Nephron (organoid): ENCODE results near the gene TMEM43.

Experiments used
- H3K27ac Mint-ChIP-seq, 3 experiments: 2 replicates each; pipeline ENCODE4 v1.8.0; 2020; ENCODE audit warnings: mixed read lengths in 3 of 3, mild to moderate bottlenecking in 2 of 3, moderate library complexity in 1 of 3
- H3K27me3 Mint-ChIP-seq: 2 replicates; pipeline ENCODE4 v1.8.0; 2021; ENCODE audit warnings: low read depth, mild to moderate bottlenecking, moderate library complexity, mixed read lengths
- H3K36me3 Mint-ChIP-seq: 2 replicates; pipeline ENCODE4 v1.8.0; 2020; ENCODE audit warnings: low read depth, mixed read lengths
- H3K4me1 Mint-ChIP-seq: 2 replicates; pipeline ENCODE4 v1.8.0; 2020; ENCODE audit warnings: mixed read lengths
- H3K4me3 Mint-ChIP-seq, 3 experiments: 2 replicates each; pipeline ENCODE4 v1.8.0; 2020; ENCODE audit warnings: mild to moderate bottlenecking in 3 of 3, mixed read lengths in 3 of 3, moderate library complexity in 2 of 3
- H3K9me3 Mint-ChIP-seq: 2 replicates; pipeline ENCODE4 v1.8.0; 2020; ENCODE audit warnings: mixed read lengths
- TF ChIP-seq, protein P1 (sequence below), 3 experiments: fragments of 200-600 bp; sonication (generic); IDR thresholded peaks; one replicate each; pipeline ENCODE4 v1.5.0; 2021; ENCODE audit warnings: antibody characterized with exemption in 3 of 3; ENCODE audit not compliant: unreplicated experiment in 3 of 3

TMEM43 gene

GRCh38 chr3:14150491-14151230 is 25.8 kb downstream of the TMEM43 start:
- Mint-ChIP-seq H3K4me1 (peaks cover 5% of the 10 kb centered on the region), H3K27ac (no peak overlapping the region)
- TF ChIP-seq, protein P1, sequence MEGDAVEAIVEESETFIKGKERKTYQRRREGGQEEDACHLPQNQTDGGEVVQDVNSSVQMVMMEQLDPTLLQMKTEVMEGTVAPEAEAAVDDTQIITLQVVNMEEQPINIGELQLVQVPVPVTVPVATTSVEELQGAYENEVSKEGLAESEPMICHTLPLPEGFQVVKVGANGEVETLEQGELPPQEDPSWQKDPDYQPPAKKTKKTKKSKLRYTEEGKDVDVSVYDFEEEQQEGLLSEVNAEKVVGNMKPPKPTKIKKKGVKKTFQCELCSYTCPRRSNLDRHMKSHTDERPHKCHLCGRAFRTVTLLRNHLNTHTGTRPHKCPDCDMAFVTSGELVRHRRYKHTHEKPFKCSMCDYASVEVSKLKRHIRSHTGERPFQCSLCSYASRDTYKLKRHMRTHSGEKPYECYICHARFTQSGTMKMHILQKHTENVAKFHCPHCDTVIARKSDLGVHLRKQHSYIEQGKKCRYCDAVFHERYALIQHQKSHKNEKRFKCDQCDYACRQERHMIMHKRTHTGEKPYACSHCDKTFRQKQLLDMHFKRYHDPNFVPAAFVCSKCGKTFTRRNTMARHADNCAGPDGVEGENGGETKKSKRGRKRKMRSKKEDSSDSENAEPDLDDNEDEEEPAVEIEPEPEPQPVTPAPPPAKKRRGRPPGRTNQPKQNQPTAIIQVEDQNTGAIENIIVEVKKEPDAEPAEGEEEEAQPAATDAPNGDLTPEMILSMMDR (IDR thresholded peaks at IDR 0.05; ENCODE audit: unreplicated experiment in 3 of 3), result no peak

GRCh38 chr3:14151471-14152083 is 26.7 kb downstream of the TMEM43 start:
- Mint-ChIP-seq H3K36me3 (peaks cover 55% of the 10 kb centered on the region), H3K9me3 (no peaks in the 10 kb centered on the region)

More at GRCh38 chr3:14150491-14151230, 25.8 kb downstream of the TMEM43 start:
- Mint-ChIP-seq H3K27me3 (no peaks in the 10 kb centered on the region), H3K36me3 (peaks cover 50% of the 10 kb centered on the region), H3K9me3 (no peaks in the 10 kb centered on the region), H3K4me3 (no peak overlapping the region)

GRCh38 chr3:14152233-14152962 is 27.5 kb downstream of the TMEM43 start:
- H3K27me3 Mint-ChIP-seq, result no peaks in the 10 kb centered on the region
- TF ChIP-seq, protein P1 (IDR thresholded peaks at IDR 0.05; ENCODE audit: unreplicated experiment in 3 of 3), result no peak
- H3K27ac Mint-ChIP-seq, result no peak overlapping the region
- no peaks in the 10 kb centered on the region for H3K9me3 Mint-ChIP-seq
- no peak overlapping the region for H3K4me3 Mint-ChIP-seq
- peaks cover 55% of the 10 kb centered on the region for H3K36me3 Mint-ChIP-seq
- H3K4me1 Mint-ChIP-seq, result no peaks in the 10 kb centered on the region

More at GRCh38 chr3:14151471-14152083, 26.7 kb downstream of the TMEM43 start:
- Mint-ChIP-seq H3K27me3 (no peaks in the 10 kb centered on the region), H3K27ac (no peak overlapping the region), H3K4me1 (no peaks in the 10 kb centered on the region), H3K4me3 (no peak overlapping the region)
- TF ChIP-seq, protein P1 (IDR thresholded peaks at IDR 0.05; ENCODE audit: unreplicated experiment in 3 of 3), result no peak

- H3K4me1 Mint-ChIP-seq, result no peaks in the 10 kb centered on the region
- H3K27me3 Mint-ChIP-seq, result no peaks in the 10 kb centered on the region
- no peaks in the 10 kb centered on the region for H3K9me3 Mint-ChIP-seq
- no peak overlapping the region for H3K4me3 Mint-ChIP-seq
- peaks cover 54% of the 10 kb centered on the region for H3K36me3 Mint-ChIP-seq
- TF ChIP-seq, protein P1 (IDR thresholded peaks at IDR 0.05; ENCODE audit: unreplicated experiment in 3 of 3), result no peak
- no peak overlapping the region for H3K27ac Mint-ChIP-seq
These were observed 28.1 kb downstream of the TMEM43 start for GRCh38 chr3:14152963-14153355.

DNA sequence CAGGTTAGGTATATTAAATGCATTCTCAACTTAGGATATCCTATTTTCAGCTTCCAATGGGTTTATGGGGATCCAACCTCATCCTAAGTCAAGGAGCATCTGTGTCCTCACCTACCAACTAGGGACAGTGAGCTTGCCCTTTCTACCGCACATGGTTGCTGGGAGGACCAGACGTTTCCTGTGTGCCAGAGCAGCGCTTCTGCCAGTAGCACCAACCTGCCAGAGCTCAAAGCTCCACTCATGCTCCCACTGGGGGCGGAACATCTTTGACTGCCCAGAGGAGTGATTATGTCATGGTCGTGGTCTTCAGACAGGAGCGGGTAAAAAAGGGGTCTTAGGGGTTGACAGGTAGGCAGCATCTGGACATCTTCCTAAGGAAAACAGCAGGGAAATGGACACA is 28.8 kb downstream of the TMEM43 start:
- no peak overlapping the region for H3K4me3 Mint-ChIP-seq
- no peak overlapping the region for H3K27ac Mint-ChIP-seq
- no peaks in the 10 kb centered on the region for H3K27me3 Mint-ChIP-seq
- TF ChIP-seq, protein P1 (IDR thresholded peaks at IDR 0.05; ENCODE audit: unreplicated experiment in 3 of 3), result no peak
- peaks cover 60% of the 10 kb centered on the region for H3K36me3 Mint-ChIP-seq
- no peaks in the 10 kb centered on the region for H3K4me1 Mint-ChIP-seq
- H3K9me3 Mint-ChIP-seq, result no peaks in the 10 kb centered on the region
